GM21526 (cell line): ENCODE measurements around the gene SLC5A5.

ENCODE experiments used
- ATAC-seq: cut with Tn5 transposase; IDR thresholded peaks from one replicate; pipeline ENCODE4 v1.9.1; 2021; ENCODE audit warnings: moderate library complexity; ENCODE audit not compliant: unreplicated experiment, low FRiP score

Gene SLC5A5

GRCh38 chr19:17871878-17872250 lies at the start of gene SLC5A5:
SLC5A5 (plus strand) TSS chr19:17871945; CDS start chr19:17872320, 375 bp downstream.
- no peak for ATAC-seq

- no peak for ATAC-seq
Measured at GRCh38 chr19:17824339-17824738, 47.4 kb upstream of the SLC5A5 start.

GRCh38 chr19:17826508-17827056 lies 45.2 kb upstream of the SLC5A5 start:
- no peak for ATAC-seq

DNA sequence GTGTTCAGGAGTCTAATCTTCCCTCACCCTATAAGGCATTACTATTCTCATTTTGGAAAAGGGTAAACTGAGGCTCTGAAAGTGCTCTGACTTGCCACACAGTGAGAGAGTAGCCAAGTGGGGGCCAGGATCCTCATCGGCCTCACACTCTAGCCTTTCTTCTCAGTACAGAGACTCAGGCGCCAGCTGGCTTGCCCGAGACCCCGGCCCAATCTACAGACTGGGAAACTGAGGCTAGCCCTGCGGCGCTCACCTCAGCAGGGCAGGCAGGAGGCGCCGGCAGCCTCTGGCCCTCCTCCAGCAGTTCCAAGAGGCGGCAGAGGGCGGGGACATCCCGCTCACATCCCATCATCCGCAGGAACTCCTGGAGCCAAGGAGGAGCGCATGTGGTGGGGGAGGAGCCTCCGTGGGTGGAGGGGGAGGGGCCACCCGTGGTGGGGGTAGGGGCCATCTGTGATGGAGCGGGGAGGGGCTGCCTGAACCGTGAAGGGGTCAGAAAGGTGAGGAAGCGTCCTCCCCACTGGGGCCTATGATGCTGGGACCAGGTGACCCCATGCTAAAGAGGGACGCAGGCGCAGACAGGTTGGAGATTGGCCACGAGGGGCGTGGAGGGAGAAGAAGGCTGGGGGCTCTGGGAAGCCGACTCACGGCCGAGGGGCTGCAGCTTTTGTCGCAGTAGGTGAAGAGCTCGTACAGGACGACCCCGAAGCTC lies 41.7 kb upstream of the SLC5A5 start:
- no peak for ATAC-seq

DNA sequence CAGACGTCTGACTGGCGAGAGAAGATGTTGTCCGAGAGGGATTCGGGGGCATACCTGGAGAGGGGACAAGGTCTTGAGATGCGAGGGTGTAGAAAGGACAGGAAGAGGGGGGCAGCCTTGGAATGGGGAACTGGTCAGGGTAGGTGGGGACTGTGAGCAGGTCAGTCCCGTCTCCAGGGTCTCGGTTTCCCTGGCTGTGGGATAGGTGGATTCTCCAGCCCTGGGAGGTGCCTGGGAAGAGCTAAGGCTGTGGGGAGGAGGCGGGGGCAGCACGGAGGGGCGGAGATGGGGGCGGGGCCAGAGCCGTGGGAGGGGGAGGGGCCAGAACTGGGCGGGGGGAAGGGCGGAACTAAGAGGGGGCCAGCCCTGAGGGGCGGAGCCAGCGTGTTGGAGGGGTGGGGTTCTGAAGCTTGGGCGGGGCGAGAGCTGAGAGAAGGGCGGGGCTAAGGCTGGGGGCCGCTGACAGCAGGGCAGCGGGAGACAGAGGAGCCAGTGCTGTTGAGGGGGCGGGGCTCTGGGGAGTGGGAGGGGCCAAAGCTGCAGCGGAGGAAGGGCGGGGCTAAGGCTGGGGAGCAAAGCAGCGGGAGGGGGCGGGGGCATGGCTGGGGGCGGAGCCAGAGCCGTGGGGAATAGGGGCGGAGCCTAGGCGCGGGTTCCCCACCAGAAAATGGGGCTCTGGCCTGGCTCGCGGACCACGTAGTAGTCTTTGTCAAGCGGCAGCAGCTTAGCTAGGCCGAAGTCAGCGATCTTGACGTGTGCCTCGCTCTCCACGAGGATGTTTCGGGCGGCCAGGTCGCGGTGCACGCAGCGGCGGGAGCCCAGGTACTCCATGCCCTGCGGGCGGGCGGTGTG lies 41.0 kb upstream of the SLC5A5 start:
- no peak for ATAC-seq

DNA sequence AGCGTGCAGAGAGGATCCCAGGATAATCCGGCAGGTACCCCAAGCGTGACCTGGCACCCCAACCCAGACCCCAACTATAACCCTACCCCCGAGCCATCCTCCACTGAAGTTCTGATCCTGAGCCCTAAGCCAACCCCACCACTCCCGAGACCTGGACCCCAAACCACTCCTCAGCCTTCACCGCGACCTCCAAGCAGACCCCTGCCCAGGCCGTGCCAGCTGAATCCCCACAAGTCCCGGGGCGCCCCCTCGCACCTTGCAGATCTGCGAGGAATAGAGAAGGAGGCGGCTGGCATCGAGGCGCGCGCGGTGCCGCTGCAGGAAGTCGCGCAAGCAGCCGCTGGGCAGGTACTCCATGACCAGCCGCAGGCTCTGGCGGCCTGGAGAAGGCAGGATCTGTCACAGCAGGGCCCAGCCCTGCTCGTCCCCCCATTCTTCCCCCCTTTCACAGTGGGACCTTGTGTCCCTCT lies 40.3 kb upstream of the SLC5A5 start:
- no peak for ATAC-seq

GRCh38 chr19:17832443-17833208 lies 39.1 kb upstream of the SLC5A5 start:
- ATAC-seq = no peak

GRCh38 chr19:17834350-17835181 lies 37.2 kb upstream of the SLC5A5 start:
- ATAC-seq = no peak

DNA sequence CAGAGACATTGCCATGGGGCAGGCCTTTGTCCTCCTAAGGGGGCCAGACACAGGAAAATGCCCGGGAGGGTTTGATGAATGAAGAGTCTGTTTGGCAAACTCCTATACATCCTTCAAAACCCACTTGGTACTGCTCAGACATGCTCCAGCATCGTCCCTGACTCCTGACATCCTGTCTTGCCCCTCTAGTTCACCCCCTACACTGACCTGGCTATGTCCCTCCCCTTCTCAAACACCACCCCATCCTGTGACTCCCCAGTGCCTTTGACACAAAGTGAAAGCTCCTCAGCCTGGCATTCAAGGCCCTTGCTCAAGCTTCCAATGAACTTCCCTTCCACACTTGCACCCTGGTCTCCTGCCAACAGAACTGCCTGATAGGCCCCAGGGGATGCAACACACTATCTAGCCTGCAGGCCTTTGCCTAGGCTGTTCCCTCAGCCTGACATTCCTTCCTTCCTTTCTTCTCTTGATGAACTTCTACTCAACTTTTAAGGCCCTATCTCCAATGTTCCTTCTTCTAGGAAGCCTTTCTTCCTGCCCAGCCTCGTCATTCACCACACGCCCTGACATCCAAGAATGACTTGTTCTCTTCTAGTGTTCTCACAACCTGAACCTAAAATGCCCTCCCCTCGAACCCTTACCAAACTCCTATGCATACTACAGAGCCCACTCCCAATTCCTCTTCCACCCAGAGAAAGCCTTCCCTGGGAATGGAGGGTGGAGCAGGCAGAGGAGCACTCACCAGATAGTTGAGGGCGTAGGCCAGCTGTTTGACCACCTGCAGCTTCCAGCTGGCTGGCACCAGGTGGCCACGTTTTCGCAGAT lies 36.4 kb upstream of the SLC5A5 start:
- no peak for ATAC-seq

GRCh38 chr19:17836530-17836929 lies 35.2 kb upstream of the SLC5A5 start:
- no peak for ATAC-seq

GRCh38 chr19:17837972-17838371 lies 33.8 kb upstream of the SLC5A5 start:
- ATAC-seq = no peak

- ATAC-seq = no peak
Measured at GRCh38 chr19:17840019-17840418, 31.7 kb upstream of the SLC5A5 start.

DNA sequence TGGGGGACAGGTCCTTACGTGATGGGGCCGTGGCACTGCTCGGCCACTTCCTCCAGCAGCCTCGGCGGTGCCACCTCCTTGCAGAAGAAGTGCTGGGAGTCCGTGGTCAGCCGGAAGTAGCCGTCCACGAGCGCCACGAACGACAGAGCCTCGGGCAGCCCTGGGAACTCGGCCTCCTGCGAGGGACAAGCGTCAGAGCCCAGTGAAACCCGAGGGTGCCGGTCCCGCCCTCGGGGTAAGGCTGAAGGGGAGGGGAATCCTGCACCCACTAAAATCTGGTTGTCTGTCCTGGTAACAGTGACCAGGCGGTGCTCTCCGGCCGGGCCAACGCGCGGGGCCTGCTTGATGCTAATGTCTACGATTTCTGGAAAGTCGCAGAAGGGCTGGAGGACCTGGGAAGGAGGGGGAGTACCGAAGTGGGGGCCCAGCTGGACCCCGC lies 30.4 kb upstream of the SLC5A5 start:
- ATAC-seq = no peak

DNA sequence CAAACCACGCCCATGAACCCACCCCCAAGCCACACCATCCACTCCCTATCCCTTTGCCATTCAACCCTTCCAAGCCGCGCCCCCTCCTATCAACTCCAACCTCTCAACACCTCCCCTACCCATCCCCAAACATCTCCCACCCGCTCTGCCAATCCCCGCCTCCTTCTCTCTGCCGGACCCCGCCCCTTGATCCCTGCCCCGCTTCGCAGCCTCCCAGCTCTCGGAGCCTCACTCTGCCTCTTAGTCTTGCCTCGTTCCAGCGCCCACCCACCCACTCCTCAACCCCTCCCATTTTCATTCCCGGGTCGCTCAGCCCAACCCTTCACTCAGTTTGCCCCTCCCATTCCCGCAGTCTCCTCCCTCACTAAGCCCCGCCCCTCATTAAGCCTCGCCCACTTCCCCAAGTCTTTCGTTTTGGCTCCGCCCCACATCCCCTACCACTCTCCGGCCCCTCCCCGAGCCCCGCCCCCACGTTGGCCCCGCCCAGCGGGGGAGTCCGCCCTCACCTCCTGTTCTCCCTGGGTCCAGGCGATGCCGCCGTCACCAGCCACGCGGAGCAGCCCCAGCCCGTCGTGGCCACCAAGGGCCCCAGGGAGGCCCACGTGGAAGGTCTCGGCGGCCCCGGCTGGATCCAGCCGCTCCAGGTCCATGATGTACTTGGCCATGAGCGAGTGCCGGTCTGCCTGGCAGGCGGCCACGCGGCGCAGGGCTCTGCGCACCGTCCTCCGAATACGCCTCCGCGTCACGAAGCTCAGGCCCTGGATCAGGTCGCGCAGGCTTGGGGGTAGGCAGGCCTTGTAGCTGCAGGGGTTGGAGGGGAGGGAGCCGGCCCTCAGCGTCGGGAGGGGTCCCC lies 29.7 kb upstream of the SLC5A5 start:
- no peak for ATAC-seq

DNA sequence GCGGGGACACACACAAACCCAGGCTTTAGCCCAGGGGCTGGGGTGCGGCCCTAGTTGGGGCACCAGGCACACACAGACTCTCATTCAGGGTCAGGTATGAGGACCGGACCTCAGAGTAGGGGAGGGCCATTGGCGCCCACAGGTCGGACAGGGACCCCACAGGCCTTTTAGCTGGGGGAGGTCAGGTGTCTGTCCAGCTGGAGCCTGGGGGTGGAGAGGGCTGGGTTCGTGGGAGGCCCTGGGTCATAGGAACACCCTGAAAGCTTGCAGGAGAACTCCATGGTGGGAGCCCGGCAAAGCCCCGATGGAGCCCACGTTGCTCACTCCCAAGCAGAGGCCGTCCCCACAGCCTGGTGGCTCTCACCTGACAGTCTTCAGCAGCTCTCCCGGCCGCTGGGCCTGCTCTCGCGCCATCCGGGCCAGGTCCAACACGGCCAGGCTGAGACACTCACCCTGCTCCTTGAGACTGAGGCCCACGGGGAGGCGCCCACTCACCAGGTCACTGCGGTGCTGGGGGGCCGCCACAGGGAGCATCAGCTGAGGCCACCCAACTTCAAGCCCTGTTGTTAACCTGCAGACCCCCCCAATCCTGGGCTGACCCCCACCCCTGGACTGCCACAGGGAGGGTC lies 29.0 kb upstream of the SLC5A5 start:
- no peak for ATAC-seq

DNA sequence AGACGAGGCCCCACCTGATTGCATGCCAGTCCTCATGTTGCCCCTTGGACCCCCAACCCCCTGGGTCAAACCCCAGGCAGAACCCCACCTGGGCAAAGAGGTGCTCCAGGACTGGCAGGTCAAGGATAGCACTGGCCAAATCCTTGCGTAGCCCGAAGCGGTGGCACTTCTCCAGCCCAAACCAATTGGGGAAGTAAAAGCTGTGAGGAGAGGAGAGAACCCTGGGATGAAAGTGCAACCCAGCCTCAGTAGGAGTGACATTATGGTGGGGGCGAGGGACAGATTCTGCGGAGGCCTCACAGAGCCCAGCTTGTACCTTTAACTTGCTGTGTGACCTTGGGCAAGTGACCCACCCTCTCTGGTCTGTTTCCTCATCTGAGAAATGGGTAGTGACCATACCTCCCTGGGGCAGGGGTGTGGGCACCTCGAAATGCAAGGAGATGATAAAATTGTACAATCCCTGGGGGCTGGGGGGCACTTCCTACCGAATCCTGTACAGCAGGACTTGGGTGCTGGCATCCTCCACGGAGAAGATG lies 28.4 kb upstream of the SLC5A5 start:
- ATAC-seq = no peak

GRCh38 chr19:17843908-17844490 lies 27.7 kb upstream of the SLC5A5 start:
- no peak for ATAC-seq
